Measurements from ENCODE around the gene MYOF.

MYOF gene

GRCh38 chr10:93269281-93269680 lies 212.9 kb downstream of the MYOF start:
- no peak for TF ChIP-seq POLR2A (IDR thresholded peaks at IDR 0.05; ENCODE audit: low read depth, low read length)
- DNase-seq (ENCODE audit: insufficient read length, low spot score) (no peak), FAIRE-seq (no peak)

GRCh38 chr10:93268021-93268420 lies 214.1 kb downstream of the MYOF start:
- DNase-seq (ENCODE audit: insufficient read length, low spot score) (no peak), FAIRE-seq (no peak)
- no peak for TF ChIP-seq POLR2A (IDR thresholded peaks at IDR 0.05; ENCODE audit: low read depth, low read length)

DNA sequence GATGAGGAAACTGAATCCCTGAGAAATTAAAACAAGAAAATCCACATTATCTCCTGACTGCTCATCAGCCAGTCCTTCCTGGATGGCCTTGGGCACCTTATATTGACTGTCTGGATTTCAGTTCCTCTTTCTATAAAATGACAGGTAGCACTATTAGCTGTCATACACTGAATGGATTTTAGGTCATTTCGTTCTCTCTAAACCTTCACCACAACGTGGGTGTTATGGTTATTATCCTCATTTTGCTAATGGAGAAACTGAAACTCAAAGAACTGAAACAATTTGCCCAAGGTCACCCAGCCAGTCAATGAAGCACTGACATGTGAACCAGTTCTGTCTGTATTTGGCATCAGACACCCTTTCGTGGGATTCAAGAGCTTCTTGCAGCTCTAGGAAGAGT lies 214.6 kb downstream of the MYOF start:
- no peak for TF ChIP-seq POLR2A (IDR thresholded peaks at IDR 0.05; ENCODE audit: low read depth, low read length)
- DNase-seq (ENCODE audit: insufficient read length, low spot score) = no peak
- FAIRE-seq = no peak

- DNase-seq (ENCODE audit: insufficient read length, low spot score) = no peak
These were observed 215.3 kb downstream of the MYOF start for GRCh38 chr10:93266858-93267257.

DNA sequence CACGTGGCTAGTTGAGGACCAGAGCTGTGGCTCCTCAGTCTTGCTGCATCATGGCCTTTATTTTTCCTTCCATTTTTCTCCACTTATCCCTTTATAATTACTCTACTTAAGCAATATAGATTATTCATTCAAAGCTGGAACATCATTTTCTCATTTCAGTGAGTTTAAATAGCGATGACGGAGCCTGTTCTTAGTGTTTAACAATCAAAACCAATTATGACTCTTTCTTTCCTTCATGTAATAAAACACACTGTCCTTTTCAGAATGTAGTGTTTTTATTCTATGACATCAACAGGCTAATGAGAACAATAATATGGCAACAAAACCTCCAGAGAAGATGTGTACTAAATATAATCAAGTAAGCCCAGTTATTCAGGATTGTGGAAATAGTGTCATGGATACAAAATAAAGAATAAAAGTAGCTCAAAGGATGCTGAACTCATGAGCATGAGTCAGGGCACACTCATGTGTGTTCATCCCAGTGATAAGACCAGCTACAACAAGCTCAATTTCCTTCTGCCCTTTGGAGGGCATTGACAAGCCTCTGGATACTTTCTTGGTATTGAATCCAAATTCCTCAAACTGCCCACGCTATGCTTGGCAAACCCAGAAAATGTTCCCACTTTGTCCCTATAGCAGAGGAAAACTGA lies 220.0 kb downstream of the MYOF start:
- FAIRE-seq (no peak), DNase-seq (ENCODE audit: insufficient read length, low spot score) (no peak)
- no peak for TF ChIP-seq POLR2A (IDR thresholded peaks at IDR 0.05; ENCODE audit: low read depth, low read length)

More at GRCh38 chr10:93266858-93267257, 215.3 kb downstream of the MYOF start:
- no peak for FAIRE-seq
- TF ChIP-seq POLR2A (IDR thresholded peaks at IDR 0.05; ENCODE audit: low read depth, low read length) = no peak

DNA sequence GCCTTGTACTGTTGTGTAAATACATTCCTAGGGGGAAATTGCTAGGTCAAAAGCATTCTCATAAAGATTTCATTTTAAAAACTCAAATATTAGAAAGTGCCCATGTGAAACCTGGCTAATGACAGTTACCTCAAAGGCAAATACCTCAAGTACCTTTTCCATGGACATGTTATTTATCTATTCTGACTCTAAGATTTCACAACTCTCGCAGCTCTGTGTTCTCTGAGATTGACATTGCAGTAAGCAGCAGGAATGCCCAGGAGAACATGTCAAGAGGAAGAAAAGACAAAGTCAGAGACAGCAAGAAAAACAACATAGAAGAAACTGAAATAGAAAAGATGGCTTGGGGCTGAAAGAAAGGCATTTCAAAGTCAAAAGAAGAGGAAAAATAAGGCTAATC lies 221.0 kb downstream of the MYOF start:
- no peak for FAIRE-seq
- TF ChIP-seq POLR2A (IDR thresholded peaks at IDR 0.05; ENCODE audit: low read depth, low read length) = no peak
- DNase-seq (ENCODE audit: insufficient read length, low spot score) = no peak

DNA sequence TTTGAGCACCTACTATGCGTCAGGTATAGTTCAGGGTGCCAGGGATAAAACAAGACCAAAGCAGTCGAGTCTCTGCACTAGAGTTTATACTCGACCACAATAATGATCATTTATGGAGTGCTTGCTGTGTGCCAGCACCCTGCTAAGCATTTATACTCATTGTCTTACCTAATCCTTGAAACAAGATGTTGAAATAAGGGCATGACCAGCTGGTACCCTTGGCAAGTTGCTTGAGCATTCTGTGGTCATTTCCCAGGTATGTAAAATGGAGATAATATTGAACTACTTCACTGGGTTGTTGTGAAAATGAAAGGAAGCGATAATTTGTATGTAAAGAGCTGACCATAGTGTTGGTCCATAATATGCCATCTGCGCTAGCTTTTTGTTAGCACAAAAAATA lies 223.0 kb downstream of the MYOF start:
- TF ChIP-seq POLR2A (IDR thresholded peaks at IDR 0.05; ENCODE audit: low read depth, low read length) = no peak
- DNase-seq (ENCODE audit: insufficient read length, low spot score) = no peak
- FAIRE-seq = no peak
